Neuronal stem cell (in vitro differentiated cells): Measurements from ENCODE around the gene ELANE.

ENCODE experiments used
- DNase-seq: peaks from one replicate; pipeline ENCODE4 v3.0.0-alpha.2; 2013; ENCODE audit warnings: low spot score
- H2AFZ ChIP-seq: one replicate; pipeline ENCODE4 v1.6.1; 2013; ENCODE audit warnings: mild to moderate bottlenecking, low read length, inconsistent platforms
- H2AK5ac ChIP-seq: 2 replicates; pipeline ENCODE4 v1.6.1; 2013; ENCODE audit warnings: low read depth, mild to moderate bottlenecking, inconsistent platforms, low read length, moderate library complexity, mixed read lengths
- H2BK120ac ChIP-seq: 2 replicates; pipeline ENCODE4 v1.6.1; 2013; ENCODE audit warnings: low read depth, mild to moderate bottlenecking, inconsistent platforms, low read length, moderate library complexity, mixed read lengths
- H2BK12ac ChIP-seq: one replicate; pipeline ENCODE4 v1.6.1; 2013; ENCODE audit warnings: low read length, inconsistent platforms
- H2BK15ac ChIP-seq: 2 replicates; pipeline ENCODE4 v1.6.1; 2013; ENCODE audit warnings: mild to moderate bottlenecking, low read length, inconsistent platforms, mixed read lengths
- H2BK5ac ChIP-seq: one replicate; pipeline ENCODE4 v1.6.1; 2013; ENCODE audit warnings: inconsistent platforms, mild to moderate bottlenecking, low read length, moderate library complexity
- H3K14ac ChIP-seq: one replicate; pipeline ENCODE4 v1.6.1; 2013; ENCODE audit warnings: low read length, inconsistent platforms
- H3K18ac ChIP-seq: 2 replicates; pipeline ENCODE4 v1.6.1; 2013; ENCODE audit warnings: low read length, inconsistent platforms
- H3K23ac ChIP-seq: 2 replicates; pipeline ENCODE4 v1.6.1; 2013; ENCODE audit warnings: low read depth, mild to moderate bottlenecking, mixed read lengths, low read length, inconsistent platforms; ENCODE audit not compliant: poor library complexity
- H3K27ac ChIP-seq: replicated peaks from 3 replicates; pipeline ENCODE4 v1.5.1; 2013; ENCODE audit warnings: low read length, inconsistent platforms
- H3K27me3 ChIP-seq, 3 experiments: 2 replicates each; pipeline ENCODE4 v1.6.1; 2013; ENCODE audit warnings: low read length in 3 of 3, mild to moderate bottlenecking in 2 of 3, inconsistent platforms in 1 of 3, low read depth in 1 of 3, mixed read lengths in 1 of 3, moderate library complexity in 1 of 3; ENCODE audit not compliant: control insufficient read depth in 3 of 3, insufficient read depth in 3 of 3
- H3K36me3 ChIP-seq, 2 donors: replicated peaks in 1 of 2; 2 replicates each; pipeline ENCODE4 v1.6.1; 2013; ENCODE audit warnings: low read length in 2 of 2; ENCODE audit not compliant: control insufficient read depth in 2 of 2, insufficient read depth in 2 of 2
- H3K4ac ChIP-seq: 2 replicates; pipeline ENCODE4 v1.6.1; 2013; ENCODE audit warnings: inconsistent platforms, mild to moderate bottlenecking, low read length, moderate library complexity
- H3K4me1 ChIP-seq, 2 donors: 1 replicate in 1 of 2; 2 replicates in 1 of 2; pipeline ENCODE4 v1.6.1; 2013; ENCODE audit warnings: low read length in 2 of 2, low read depth in 1 of 2; ENCODE audit not compliant: control insufficient read depth in 2 of 2, insufficient read depth in 1 of 2
- H3K4me2 ChIP-seq: one replicate; pipeline ENCODE4 v1.6.1; 2013; ENCODE audit warnings: mild to moderate bottlenecking, low read length, inconsistent platforms; ENCODE audit not compliant: insufficient read depth, poor library complexity, severe bottlenecking
- H3K4me3 ChIP-seq, 2 donors: 2 replicates each; pipeline ENCODE4 v1.5.1; 2013; ENCODE audit warnings: low read length in 2 of 2, mild to moderate bottlenecking in 2 of 2, inconsistent platforms in 1 of 2, moderate library complexity in 1 of 2
- H3K79me1 ChIP-seq: one replicate; pipeline ENCODE4 v1.6.1; 2013; ENCODE audit warnings: low read depth, mild to moderate bottlenecking, inconsistent platforms, low read length, moderate library complexity
- H3K9ac ChIP-seq: one replicate; pipeline ENCODE4 v1.6.1; 2013; ENCODE audit warnings: mild to moderate bottlenecking, low read depth, low read length, inconsistent platforms; ENCODE audit not compliant: poor library complexity
- H3K9me3 ChIP-seq, 2 donors: replicated peaks in 1 of 2; 2 replicates each; pipeline versions ENCODE3 to v1.6.1; 2013; ENCODE audit warnings: low read length in 2 of 2, mild to moderate bottlenecking in 2 of 2, inconsistent platforms in 1 of 2, low read depth in 1 of 2, mixed read lengths in 1 of 2, moderate library complexity in 1 of 2; ENCODE audit not compliant: control insufficient read depth in 2 of 2, insufficient read depth in 1 of 2
- H4K8ac ChIP-seq: one replicate; pipeline ENCODE4 v1.6.1; 2013; ENCODE audit warnings: low read depth, mild to moderate bottlenecking, inconsistent platforms, low read length, moderate library complexity
- H4K91ac ChIP-seq: one replicate; pipeline ENCODE4 v1.6.1; 2013; ENCODE audit warnings: low read length, low read depth, mild to moderate bottlenecking, inconsistent platforms; ENCODE audit not compliant: poor library complexity
- WGBS, 2 donors: extraction: QIAGEN DNeasy Blood & Tissue Kit; methylation state at CpG; one replicate each; pipeline ENCODE4 v1.1.7; 2013; ENCODE audit warnings: missing lambda C conversion rate in 2 of 2, mixed read lengths in 1 of 2; ENCODE audit not compliant: insufficient read length in 2 of 2, insufficient replicate concordance in 1 of 2; ENCODE audit errors: extremely low coverage in 2 of 2; 5-methylcytosine and 5-hydroxymethylcytosine counted together

The ELANE gene

GRCh38 chr19:805600-806550 lies 46.2 kb upstream of the ELANE start:
- WGBS, 2 donors, result no CpG with 5 or more reads among the region's 93 CpGs
- peak overlapping the region; percentile 41 for H2BK12ac ChIP-seq
- H3K18ac ChIP-seq, result no peak overlapping the region
- H2BK120ac ChIP-seq, result no peak overlapping the region
- peaks cover 49% of the 10 kb centered on the region for H3K79me1 ChIP-seq
- H3K36me3 ChIP-seq, result peaks cover 81 to 100% of the 10 kb centered on the region in 2 donors
- no peak overlapping the region for H2AK5ac ChIP-seq
- no peak for DNase-seq
- no peak overlapping the region for H3K9ac ChIP-seq
- H3K14ac ChIP-seq, result no peak overlapping the region
- no peak overlapping the region for H3K4me3 ChIP-seq
- no peak overlapping the region for H3K4ac ChIP-seq
- no peak overlapping the region for H4K91ac ChIP-seq
- H2BK5ac ChIP-seq, result no peak overlapping the region
- no peak overlapping the region for H2AFZ ChIP-seq
- H4K8ac ChIP-seq, result no peak overlapping the region
- H2BK15ac ChIP-seq, result no peak overlapping the region
- peaks cover 4 to 18% of the 10 kb centered on the region in 2 donors for H3K4me1 ChIP-seq
- H3K23ac ChIP-seq, result peak overlapping the region; percentile 55
- H3K27me3 ChIP-seq, result no peaks in the 10 kb centered on the region
- no peaks in the 10 kb centered on the region for H3K9me3 ChIP-seq
- no peak overlapping the region for H3K4me2 ChIP-seq
- no peak overlapping the region for H3K27ac ChIP-seq

- Histone ChIP-seq H3K4me1 (peaks cover 3 to 7% of the 10 kb centered on the region in 2 donors), H2AK5ac (no peak overlapping the region), H3K4me3 (peak overlapping the region in 1 of 2 donors; percentile 29), H3K9ac (peak overlapping the region; percentile 84), H3K27ac (no peak overlapping the region), H4K8ac (no peak overlapping the region), H2BK12ac (no peak overlapping the region), H3K23ac (peak overlapping the region; percentile 91), H2BK15ac (no peak overlapping the region), H3K4me2 (no peak overlapping the region), H2BK120ac (no peak overlapping the region), H2BK5ac (no peak overlapping the region), H3K36me3 (peaks cover 82 to 100% of the 10 kb centered on the region in 2 donors), H3K4ac (no peak overlapping the region), H3K14ac (no peak overlapping the region), H3K79me1 (peaks cover 41% of the 10 kb centered on the region), H2AFZ (no peak overlapping the region), H3K27me3 (no peaks in the 10 kb centered on the region), H3K18ac (no peak overlapping the region), H4K91ac (no peak overlapping the region), H3K9me3 (no peaks in the 10 kb centered on the region)
- no CpG with 5 or more reads among the region's 34 CpGs for WGBS, 2 donors
- no peak for DNase-seq
These were observed 45.2 kb upstream of the ELANE start for GRCh38 chr19:806815-807421.

- H3K4me1 ChIP-seq, result no peaks in the 10 kb centered on the region
- no peak overlapping the region for H2AK5ac ChIP-seq
- no peak overlapping the region for H4K8ac ChIP-seq
- no peak overlapping the region for H2BK5ac ChIP-seq
- H3K4me2 ChIP-seq, result no peak overlapping the region
- no peak overlapping the region for H4K91ac ChIP-seq
- H3K79me1 ChIP-seq, result peaks cover 42% of the 10 kb centered on the region
- no peak overlapping the region for H3K14ac ChIP-seq
- H3K9me3 ChIP-seq, result peaks cover 0 to under 1% of the 10 kb centered on the region in 2 donors
- H2AFZ ChIP-seq, result no peak overlapping the region
- no peak overlapping the region for H2BK15ac ChIP-seq
- H3K18ac ChIP-seq, result no peak overlapping the region
- DNase-seq, result no peak
- H3K4me3 ChIP-seq, result no peak overlapping the region
- no peak overlapping the region for H3K27ac ChIP-seq
- WGBS, 2 donors, result 100% methylated on average over 1 of the region's 44 CpGs
- H3K9ac ChIP-seq, result no peak overlapping the region
- peaks cover 86 to 94% of the 10 kb centered on the region in 2 donors for H3K36me3 ChIP-seq
- H2BK120ac ChIP-seq, result no peak overlapping the region
- H3K27me3 ChIP-seq, result no peaks in the 10 kb centered on the region
- no peak overlapping the region for H3K4ac ChIP-seq
- no peak overlapping the region for H2BK12ac ChIP-seq
- no peak overlapping the region for H3K23ac ChIP-seq
These were observed 44.3 kb upstream of the ELANE start for GRCh38 chr19:807627-808422.
